ENCODE data around the gene FGD2.
A peak's percentile ranks its signal among the peaks of the same experiment; 100 is the strongest.

The FGD2 gene

DNA sequence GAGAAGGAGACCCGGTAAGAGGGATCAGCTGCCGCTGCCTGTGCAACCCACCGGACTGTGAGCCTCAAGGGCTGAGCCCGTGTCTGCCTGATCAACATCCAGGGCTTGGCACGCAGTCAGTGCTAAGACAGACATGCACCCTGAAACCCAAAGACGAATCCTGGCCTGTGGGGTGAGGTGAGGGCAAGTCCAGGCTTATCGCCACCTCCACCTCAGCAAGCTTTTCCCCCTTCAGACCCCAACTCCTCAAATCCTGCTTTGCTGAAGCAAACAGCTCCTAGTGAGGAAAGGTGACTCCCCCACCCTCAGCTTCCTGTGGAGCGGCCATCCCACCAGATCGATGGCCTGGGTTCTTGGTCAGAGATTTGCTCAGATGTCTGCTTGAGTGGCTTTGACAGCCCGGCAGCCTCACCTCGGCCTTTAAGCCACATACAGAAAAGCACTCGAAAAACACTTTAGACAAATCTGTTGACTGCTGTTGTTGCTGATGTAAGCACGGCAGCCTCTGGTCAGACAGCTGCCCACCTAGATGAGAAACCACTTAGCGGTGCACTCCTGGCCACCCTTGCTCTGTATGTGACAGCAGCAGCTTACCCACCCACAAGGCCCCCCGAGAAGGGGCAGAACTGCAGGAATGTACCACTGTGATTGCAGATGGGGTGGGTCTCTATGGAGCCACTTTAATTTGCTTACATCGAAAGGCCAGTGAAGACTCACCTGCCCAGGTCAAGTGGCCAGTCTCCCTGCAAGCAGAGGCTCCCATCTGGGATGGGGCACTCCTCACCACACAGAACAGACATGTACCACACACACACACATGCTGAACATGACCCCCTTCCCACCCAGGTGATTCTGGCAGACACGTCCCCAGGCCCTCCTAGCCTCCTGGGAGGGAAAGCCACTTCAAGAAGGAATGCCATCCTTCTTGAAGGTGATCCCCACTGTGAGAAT is 34.3 kb upstream of the FGD2 start:
- no peak for DNase-seq (ENCODE audit: low spot score)

DNA sequence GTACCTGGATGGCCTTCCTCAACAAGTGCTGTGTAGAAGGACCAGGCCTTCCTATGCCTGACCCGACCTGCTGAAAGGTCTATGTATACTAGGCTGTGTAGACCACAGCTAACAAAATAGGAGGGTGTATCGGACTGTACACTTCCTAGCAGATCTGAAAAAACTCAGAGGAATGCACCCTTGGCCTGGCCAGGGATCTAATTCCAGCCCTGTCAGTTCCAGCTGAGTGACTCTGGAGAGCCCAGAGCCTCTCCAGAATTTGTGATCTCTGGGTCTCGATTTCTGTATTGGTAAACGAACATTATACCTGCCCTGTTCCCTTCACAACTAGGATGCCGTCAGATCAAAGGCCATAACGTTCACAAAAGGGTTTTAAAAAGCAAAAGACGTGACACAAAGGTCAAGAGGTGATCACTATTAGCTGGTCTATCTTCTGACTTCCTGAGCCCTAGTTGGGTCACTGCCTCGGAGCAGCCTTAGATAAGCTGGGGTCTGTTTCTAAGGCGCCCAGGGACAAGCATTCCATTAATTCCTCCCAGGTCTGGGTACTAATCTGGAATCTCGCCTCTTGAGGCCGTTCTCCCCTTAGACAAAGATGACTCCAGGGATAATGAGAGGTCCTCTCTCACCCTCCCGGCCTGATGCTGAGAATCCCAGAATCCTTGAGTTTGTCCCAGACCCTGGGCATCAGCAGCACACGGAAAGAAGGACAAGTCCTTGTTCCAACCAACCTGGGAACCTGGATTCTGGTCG is 33.4 kb upstream of the FGD2 start:
- DNase-seq (ENCODE audit: low spot score), result no peak

GRCh38 chr6:36973190-36973589 is 32.3 kb upstream of the FGD2 start:
- no peak for DNase-seq (ENCODE audit: low spot score)

DNA sequence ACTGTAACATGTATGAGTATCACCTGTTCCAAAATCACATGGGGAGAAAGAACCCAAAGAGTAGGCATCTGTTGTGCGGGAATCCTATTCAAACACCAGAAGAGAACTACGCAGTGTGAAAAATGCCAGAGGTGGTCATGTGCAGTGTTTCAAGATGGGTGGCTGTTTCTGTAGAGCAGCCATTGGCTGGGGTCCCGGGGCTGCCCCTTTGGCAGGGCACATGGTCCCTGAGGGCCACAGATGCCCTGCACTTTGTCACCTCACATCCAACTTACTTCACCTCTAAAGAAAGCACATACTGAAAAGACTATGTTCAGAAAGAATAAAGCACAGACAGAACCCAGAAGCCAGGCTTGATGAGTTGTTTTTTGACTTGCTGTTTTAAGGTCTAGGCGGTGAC is 31.8 kb upstream of the FGD2 start:
- DNase-seq (ENCODE audit: low spot score), result no peak

GRCh38 chr6:36975231-36976006 is 30.0 kb upstream of the FGD2 start:
- DNase-seq (ENCODE audit: low spot score), result no peak

- no peak for DNase-seq (ENCODE audit: low spot score)
These were observed 29.5 kb upstream of the FGD2 start for GRCh38 chr6:36976007-36976264.

- no peak for DNase-seq (ENCODE audit: low spot score)
These were observed 28.9 kb upstream of the FGD2 start for GRCh38 chr6:36976509-36976908.

- no peak for DNase-seq (ENCODE audit: low spot score)
These were observed 28.5 kb upstream of the FGD2 start for GRCh38 chr6:36976931-36977330.

- no peak for DNase-seq (ENCODE audit: low spot score)
These were observed 27.9 kb upstream of the FGD2 start for GRCh38 chr6:36977470-36977941.

DNA sequence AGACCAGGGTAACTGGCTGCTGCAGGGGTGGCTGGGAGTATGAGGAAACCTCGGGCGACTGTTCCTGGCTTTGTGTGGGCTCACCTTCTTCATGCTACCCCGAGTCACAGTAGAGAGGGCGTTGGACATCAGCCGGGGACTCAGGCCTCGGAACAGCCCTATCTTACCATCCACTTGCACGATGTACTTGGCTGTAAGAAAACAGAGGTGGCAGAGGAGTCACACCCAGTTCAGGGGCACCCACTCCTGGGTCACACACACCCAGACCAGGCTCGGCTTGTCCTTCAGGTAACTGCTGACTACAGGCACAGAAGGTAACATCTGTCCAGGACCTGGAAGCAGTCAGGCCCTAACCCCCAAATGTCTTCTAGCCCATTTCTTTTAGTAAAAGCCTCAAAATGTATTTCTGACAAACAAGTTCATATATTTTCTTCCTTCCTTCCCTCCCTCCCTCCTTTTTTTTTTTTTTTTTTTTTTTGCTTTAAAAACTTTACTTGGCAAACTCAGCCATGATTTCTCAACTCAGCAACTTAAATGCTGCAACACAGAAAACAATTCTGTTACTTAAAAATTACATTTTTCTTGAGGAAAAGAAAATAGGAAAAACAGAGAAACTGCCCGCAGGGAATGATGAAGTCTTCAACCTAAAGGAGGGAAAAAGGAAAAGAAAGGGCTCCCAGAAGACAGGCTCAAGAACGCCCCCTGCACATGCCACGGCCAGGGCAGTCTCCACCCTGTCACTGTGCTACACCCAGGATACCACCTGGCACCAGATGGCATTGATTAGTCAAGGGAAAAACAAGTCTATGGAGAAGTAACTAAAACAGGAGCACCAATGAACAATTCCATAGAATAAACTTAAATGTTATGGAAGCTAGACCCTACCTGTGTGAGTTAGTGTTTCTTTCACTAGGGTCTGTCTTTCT is 26.8 kb upstream of the FGD2 start:
- no peak for DNase-seq (ENCODE audit: low spot score)

DNA sequence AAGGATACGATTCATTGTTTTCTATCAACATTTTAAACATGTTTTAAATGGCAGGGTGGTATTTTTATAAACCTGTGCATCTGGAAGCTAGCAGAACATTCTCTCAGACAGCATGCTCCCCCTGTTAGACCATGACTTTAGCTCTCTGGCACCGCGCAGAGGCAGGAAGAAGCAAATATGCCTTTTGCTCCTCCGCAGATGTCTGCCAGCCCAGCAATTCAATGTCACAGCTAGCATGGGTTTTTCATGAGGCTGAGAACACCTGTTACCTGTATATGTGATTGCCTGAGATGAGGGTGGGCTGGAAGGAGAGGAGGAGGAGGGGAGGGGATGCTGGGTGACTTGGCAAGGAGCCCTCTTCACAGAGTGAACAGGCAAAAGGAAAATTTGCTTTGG is 26.1 kb upstream of the FGD2 start:
- DNase-seq (ENCODE audit: low spot score), result peak; percentile 28

- no peak for DNase-seq (ENCODE audit: low spot score)
These were observed 25.3 kb upstream of the FGD2 start for GRCh38 chr6:36980129-36980528.

DNA sequence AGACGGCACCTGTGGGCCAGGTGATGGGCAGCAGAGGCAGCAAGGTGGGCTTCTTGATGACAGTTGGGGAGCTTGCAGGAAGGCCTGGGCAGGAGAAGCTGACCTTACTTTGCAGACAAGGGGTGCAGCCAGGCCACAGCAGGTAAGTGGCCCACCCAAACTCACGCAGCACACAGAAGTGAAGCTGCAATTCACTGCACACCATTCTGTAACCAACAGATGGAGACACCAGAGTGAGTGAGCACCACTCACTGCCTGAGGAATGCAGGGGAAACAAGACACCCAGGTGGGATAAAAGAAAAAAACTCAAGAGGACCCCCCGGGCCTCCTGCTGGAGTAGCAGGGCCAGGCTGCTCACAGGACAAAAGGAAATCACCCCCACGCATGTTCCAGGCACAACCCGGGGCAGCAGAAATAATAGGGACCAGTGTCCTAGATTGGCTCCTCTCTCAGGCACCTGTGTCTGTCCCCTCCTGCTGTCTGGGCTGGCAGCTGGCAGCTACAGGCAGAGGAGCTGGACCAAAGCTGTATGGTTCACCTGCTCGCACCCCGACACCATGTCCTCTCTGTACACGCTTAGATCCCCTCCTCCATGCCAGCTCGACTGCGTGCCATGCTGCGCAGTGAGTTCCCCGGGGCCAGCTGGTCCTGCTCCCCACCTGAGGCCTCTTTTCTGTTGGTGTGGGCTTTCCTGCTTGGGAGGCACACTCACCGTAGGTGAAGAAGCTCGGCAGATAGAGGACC is 24.4 kb upstream of the FGD2 start:
- DNase-seq (ENCODE audit: low spot score), result no peak

DNA sequence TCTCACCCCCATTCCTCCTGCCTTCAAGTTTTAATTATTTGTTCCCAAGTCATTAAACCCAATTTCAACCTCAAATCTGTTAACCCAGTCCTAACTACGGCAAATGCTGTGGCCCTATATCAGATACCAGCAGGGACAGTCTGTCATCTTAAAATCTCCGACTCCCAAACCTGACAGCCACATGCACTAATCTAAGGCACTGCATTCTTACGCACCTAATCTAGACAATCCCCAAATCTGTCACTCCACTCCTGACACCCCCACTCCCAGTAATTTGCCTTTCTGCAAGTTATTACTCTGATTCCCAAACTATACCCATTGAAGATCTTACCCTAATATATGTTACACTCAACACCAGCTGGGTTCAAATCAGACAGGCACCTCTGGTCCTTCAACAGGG is 21.9 kb upstream of the FGD2 start:
- DNase-seq (ENCODE audit: low spot score), result no peak

- DNase-seq (ENCODE audit: low spot score), result peak; percentile 62
These were observed 20.7 kb upstream of the FGD2 start for GRCh38 chr6:36984581-36985416.

DNA sequence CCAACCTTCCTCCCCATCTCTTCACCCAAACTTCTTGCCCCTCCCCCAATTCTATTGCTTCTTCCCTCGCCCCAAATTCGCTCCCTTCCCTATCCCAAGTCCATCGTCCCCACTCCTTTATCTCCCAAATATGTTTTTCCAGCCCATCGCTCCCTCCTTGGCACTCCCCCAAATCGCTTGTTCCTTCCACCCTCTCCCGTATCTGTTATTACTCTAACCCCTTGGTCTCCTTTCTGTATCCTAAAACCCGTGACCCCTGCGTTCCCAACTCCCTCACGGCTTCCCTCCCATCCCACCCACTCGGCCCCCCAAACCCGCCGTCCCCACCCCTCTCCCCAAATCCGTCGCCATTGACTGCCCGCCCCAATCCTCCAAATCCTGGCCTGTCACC is 20.0 kb upstream of the FGD2 start:
- no peak for DNase-seq (ENCODE audit: low spot score)

- DNase-seq (ENCODE audit: low spot score), result peak; percentile 88
These were observed 19.4 kb upstream of the FGD2 start, which contains the start of gene MTCH1 for GRCh38 chr6:36985808-36986703. Gene MTCH1, minus strand, starts transcription at chr6:36986196. Its CDS starts 23 bp downstream, at chr6:36986173.

- DNase-seq (ENCODE audit: low spot score), result peak; percentile 18
These were observed 18.8 kb upstream of the FGD2 start for GRCh38 chr6:36986704-36987047.

DNA sequence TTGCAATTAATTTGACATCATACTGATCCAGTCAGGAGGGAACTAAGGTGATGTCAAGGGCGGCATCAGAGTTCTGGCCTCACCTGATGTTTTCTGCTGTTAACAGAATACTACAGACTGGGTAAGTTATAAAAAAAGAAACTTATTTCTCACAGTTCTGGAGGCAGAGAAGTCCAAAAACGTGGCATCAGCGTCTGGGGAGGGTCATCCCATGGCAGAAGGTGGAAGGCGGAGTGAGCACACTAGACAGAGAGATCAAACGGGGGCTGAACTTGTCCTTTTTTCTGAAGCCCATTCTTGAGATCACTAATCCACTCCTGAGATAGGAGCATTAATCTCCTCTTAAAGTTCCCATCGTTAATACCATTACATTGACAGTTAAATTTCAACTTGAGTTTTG is 16.2 kb upstream of the FGD2 start:
- no peak for DNase-seq (ENCODE audit: low spot score)

Data from activated CD4-positive, alpha-beta T cell treated with anti-CD3 and anti-CD28 coated beads, Interleukin-2, Interleukin-4, amounts not matched to agents 100 ng/mL and 50 ng/mL, durations not matched to agents 16 hours and 8 hours (primary cell).